Measurements from ENCODE around the gene TP53I11.

DNA sequence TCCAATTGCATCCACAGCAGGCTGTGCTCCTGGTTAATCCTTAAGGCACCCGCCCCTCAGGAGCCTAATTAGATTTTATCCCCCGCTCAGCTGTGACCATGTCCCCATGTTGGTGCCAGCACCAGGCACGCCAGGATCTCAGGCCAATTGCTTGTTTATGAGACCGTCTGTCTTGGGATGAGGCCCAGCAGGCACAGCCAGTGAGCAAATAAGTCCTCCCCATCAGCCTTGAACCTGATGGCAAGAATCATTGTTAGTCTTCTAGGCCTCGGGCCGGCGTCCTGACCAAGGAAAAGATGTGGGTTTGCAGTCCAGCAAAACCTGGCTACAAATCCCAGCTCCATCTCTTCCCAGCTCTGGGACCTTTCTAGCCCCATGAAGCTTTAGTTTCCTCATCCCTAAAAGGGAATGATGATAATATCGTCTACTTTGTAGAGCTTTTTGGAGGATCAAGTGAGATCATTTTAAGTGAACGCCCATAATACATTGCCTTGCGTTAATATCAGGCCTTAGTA lies 57.3 kb downstream of the TP53I11 start:
- TF ChIP-seq POLR2A (IDR thresholded peaks at IDR 0.05) (no peak), CTCF (IDR thresholded peaks at IDR 0.05) (no peak)

Measured in suprapubic skin (tissue), 3 donors.